ENCODE results near the gene MR1.
A peak's percentile ranks its signal among the peaks of the same experiment; 100 is the strongest.

The MR1 gene

DNA sequence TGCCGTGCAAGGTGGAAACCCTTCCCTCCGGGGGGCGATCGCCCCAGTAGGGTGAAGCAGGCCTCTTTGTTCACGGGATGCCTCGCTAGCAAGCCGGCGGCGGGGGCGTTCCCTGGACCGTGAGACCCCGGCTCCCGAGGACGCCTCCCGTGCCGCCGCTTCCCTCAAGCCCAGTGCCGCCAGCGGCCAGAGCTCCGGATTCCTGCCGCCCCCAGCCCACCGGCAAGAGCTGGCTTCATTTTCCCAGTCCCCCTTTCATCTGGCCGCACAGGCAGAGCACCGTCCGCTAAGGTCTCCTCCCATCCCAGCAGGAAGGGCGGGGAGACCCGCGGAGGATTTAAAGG lies 71.0 kb downstream of the MR1 start:
- Histone ChIP-seq H3K4me1 (ENCODE audit: insufficient read depth, low read length) (peaks cover 34% of the 10 kb centered on the region), H3K4me3 (ENCODE audit: low read length) (peak overlapping the region; percentile 88), H3K9me3 (ENCODE audit: low read length) (no peaks in the 10 kb centered on the region), H2AFZ (ENCODE audit: low read depth, low read length) (peak overlapping the region; percentile 84), H3K27me3 (ENCODE audit: insufficient read depth, low read length) (no peaks in the 10 kb centered on the region), H3K36me3 (ENCODE audit: insufficient read depth, low read length) (no peaks in the 10 kb centered on the region)

DNA sequence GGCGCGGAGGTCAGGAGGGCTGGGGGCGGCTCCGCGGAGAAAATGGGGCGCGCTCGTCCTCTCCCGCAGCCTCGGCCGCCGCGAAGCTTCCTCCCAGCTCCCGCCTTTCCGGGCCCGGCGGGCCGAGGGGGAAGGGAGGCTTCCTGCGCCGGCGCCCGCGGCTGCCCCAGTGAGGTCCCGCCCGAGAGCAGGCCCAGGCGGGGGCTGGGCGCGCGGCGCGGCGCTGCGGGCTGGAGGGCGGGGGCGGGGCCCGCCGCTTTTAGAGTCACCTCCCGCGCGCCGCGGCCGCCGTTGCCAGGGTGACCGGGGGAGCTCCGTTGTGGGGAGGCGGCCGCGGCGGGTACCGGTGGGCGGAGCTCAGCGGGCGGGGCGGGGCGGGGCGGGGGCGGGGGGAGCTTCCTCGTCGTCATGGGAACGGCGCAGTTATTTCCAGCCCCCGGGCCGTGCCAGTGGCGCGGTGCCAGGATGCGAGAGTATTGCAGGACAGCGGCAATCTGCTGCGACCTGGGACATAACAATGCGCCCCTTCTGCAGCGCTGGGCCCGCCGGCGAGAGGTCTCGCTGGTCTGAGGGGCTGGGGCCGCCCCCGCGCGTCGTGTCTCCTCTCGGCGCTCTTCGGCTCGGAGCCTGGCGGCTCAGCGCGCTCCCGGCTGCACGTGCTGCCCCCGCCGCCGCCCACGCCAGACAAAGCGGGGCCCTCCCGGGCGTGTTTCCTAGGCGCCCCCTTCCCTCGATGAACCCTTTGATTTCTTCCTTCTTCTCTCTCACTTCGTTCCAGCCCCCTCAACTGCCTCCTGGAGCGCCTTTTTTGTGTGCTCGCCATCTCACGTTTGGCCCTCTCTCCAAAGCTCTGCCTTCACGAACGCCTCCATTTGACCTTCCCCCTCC lies 71.6 kb downstream of the MR1 start:
- Histone ChIP-seq H3K4me1 (ENCODE audit: insufficient read depth, low read length) (peaks cover 34% of the 10 kb centered on the region), H3K4me3 (ENCODE audit: low read length) (peak overlapping the region; percentile 88), H3K27me3 (ENCODE audit: insufficient read depth, low read length) (no peaks in the 10 kb centered on the region), H2AFZ (ENCODE audit: low read depth, low read length) (peak overlapping the region; percentile 91), H3K36me3 (ENCODE audit: insufficient read depth, low read length) (no peaks in the 10 kb centered on the region), H3K9me3 (ENCODE audit: low read length) (no peaks in the 10 kb centered on the region)

DNA sequence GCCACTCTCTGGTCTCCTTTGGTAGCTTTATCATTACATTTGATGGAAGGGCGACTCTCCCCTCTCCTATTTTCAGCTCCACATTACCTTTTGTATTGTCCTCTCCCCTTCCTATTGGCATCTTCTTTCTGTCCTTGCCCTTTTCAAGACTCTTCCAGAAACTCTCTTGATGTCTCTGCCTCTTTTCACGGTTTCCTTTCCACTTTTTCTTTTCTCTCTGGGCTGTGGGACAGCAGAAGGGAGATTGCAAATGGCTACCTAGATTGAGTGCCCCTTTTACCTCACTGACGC lies 72.2 kb downstream of the MR1 start:
- Histone ChIP-seq H3K4me1 (ENCODE audit: insufficient read depth, low read length) (peaks cover 34% of the 10 kb centered on the region), H3K4me3 (ENCODE audit: low read length) (peak overlapping the region; percentile 48), H2AFZ (ENCODE audit: low read depth, low read length) (peak overlapping the region; percentile 91), H3K9me3 (ENCODE audit: low read length) (no peaks in the 10 kb centered on the region), H3K27me3 (ENCODE audit: insufficient read depth, low read length) (no peaks in the 10 kb centered on the region), H3K36me3 (ENCODE audit: insufficient read depth, low read length) (no peaks in the 10 kb centered on the region)

DNA sequence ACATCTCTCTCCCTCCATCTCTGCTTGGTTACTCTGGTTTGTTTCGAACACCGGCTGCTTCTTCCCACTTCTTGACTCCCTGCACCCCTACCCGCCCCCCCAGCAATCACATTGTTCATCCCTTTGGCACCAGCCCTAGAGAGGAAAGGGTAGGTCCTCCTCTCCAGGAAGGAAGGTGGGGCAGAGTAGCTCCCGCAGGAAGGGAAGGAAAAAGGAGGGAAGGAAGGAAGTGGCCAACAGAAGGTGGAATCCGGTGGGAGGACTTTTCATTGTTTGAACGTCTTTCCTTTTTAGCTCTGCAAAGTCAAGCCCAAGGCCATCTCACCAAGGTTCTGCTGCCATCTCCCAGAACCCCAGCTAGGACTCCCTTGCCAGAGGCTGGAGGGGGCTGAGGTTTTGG lies 72.7 kb downstream of the MR1 start:
- Histone ChIP-seq H3K36me3 (ENCODE audit: insufficient read depth, low read length) (no peaks in the 10 kb centered on the region), H2AFZ (ENCODE audit: low read depth, low read length) (no peak overlapping the region), H3K27me3 (ENCODE audit: insufficient read depth, low read length) (no peaks in the 10 kb centered on the region), H3K4me1 (ENCODE audit: insufficient read depth, low read length) (peaks cover 32% of the 10 kb centered on the region), H3K9me3 (ENCODE audit: low read length) (no peaks in the 10 kb centered on the region), H3K4me3 (ENCODE audit: low read length) (no peak overlapping the region)

DNA sequence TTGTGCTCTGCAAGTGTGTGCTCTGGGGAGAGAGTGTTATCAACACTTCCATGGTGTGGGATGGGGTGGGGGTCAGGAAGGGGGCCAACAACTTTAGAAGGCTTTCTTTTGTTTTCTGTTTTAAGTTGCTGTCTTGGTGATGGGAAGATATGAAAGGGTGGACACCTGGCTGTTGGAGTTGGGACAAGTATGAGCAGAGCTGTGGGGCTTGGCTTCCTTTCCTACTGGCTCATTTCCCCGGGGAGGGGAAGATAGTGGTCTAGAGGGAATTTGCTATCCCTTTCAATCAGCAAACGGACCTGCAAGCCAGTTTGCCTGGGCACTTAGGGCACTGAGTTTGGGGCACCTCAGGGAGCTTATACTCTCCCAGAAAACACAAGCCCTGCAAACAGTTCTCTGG lies 73.9 kb downstream of the MR1 start:
- H3K4me3 ChIP-seq (ENCODE audit: low read length), result no peak overlapping the region
- no peaks in the 10 kb centered on the region for H3K27me3 ChIP-seq (ENCODE audit: insufficient read depth, low read length)
- no peaks in the 10 kb centered on the region for H3K9me3 ChIP-seq (ENCODE audit: low read length)
- no peaks in the 10 kb centered on the region for H3K36me3 ChIP-seq (ENCODE audit: insufficient read depth, low read length)
- H2AFZ ChIP-seq (ENCODE audit: low read depth, low read length), result no peak overlapping the region
- peaks cover 34% of the 10 kb centered on the region for H3K4me1 ChIP-seq (ENCODE audit: insufficient read depth, low read length)

DNA sequence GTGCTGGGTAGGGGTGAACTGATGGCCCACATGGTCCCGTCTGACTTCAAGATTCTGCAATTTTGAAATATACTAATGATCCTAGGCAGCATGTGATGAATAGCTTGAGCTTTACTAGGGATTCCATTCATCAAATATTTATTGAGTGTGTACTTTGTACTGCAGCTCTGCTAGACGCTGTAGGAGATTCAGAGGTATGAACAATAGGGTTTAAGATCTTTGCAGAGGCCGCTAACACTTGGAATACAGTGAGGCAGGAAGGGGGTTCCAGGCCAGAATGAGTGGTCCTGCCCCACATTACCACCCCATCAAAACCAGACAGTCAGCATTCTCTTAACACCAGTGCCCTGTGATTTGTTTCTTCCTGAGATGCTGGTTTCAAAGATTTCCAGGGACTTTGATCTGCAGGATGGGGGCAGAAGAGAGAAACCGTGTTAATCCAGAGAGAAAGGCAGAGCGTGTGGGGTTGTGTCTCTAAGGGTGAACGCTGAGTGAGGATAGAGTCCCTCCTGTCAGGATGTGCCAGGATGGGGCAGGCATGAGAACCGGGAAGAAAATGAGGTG lies 74.6 kb downstream of the MR1 start:
- no peaks in the 10 kb centered on the region for H3K36me3 ChIP-seq (ENCODE audit: insufficient read depth, low read length)
- H3K27me3 ChIP-seq (ENCODE audit: insufficient read depth, low read length), result no peaks in the 10 kb centered on the region
- H3K4me1 ChIP-seq (ENCODE audit: insufficient read depth, low read length), result peaks cover 35% of the 10 kb centered on the region
- H3K9me3 ChIP-seq (ENCODE audit: low read length), result no peaks in the 10 kb centered on the region
- no peak overlapping the region for H3K4me3 ChIP-seq (ENCODE audit: low read length)
- no peak overlapping the region for H2AFZ ChIP-seq (ENCODE audit: low read depth, low read length)

DNA sequence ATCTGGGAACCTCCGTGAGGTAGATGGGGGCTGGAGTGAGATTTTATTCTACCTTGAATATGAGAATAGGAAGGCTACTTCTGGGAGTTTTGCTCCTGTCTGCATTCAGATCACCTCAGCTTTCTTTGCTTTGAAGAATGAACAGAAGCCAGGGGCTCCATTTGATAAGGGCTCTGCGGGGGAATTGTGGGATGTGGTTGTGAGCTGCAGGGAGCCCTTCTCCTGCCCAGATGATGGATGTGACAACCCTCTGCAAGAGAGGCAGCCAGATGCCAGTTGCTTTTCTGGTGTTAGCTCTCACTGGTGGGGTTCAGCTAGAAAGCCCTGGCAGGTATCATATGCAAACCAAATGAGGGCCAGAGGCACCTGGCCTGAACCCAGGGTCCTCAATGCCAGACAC lies 76.2 kb downstream of the MR1 start:
- H2AFZ ChIP-seq (ENCODE audit: low read depth, low read length), result no peak overlapping the region
- H3K4me3 ChIP-seq (ENCODE audit: low read length), result no peak overlapping the region
- peaks cover 25% of the 10 kb centered on the region for H3K4me1 ChIP-seq (ENCODE audit: insufficient read depth, low read length)
- H3K27me3 ChIP-seq (ENCODE audit: insufficient read depth, low read length), result peaks cover 3% of the 10 kb centered on the region
- no peaks in the 10 kb centered on the region for H3K36me3 ChIP-seq (ENCODE audit: insufficient read depth, low read length)
- H3K9me3 ChIP-seq (ENCODE audit: low read length), result no peaks in the 10 kb centered on the region
